NT2/D1 (cell line): ENCODE measurements around the gene LTBP4.

ENCODE experiments used
- SUZ12 ChIP-seq: IDR thresholded peaks from 2 replicates; pipeline ENCODE4 v1.6.1; 2011; ENCODE audit not compliant: insufficient read length, insufficient read depth; ENCODE audit errors: extremely low read depth
- YY1 ChIP-seq: IDR thresholded peaks from 2 replicates; pipeline ENCODE4 v1.6.1; 2011; ENCODE audit not compliant: insufficient read length, insufficient read depth
- ZNF274 ChIP-seq: IDR thresholded peaks from 2 replicates; pipeline ENCODE4 v1.6.1; 2011; ENCODE audit warnings: mild to moderate bottlenecking, low read depth, low read length

- no peak for TF ChIP-seq ZNF274
- no peak for TF ChIP-seq YY1
- TF ChIP-seq SUZ12: no peak
Measured at GRCh38 chr19:40617961-40618360, 16.8 kb downstream of the LTBP4 start.
